ENCODE measurements around the gene MMP26.

The MMP26 gene

GRCh38 chr11:4751201-4751600, 46.6 kb downstream of the MMP26 start:
- H3K4me3 ChIP-seq (ENCODE audit: low read length): no peak overlapping the region

More at GRCh38 chr11:4751201-4751600, 46.6 kb downstream of the MMP26 start:
- Histone ChIP-seq H3K9ac (ENCODE audit: low read length) (no peak overlapping the region), H3K27me3 (ENCODE audit: control insufficient read depth, insufficient read depth, low read length) (no peaks in the 10 kb centered on the region), H3K36me3 (ENCODE audit: control insufficient read depth, insufficient read depth, low read length) (no peaks in the 10 kb centered on the region), H3K4me1 (ENCODE audit: control insufficient read depth, insufficient read depth, low read length) (no peaks in the 10 kb centered on the region), H3K27ac (ENCODE audit: low read depth, low read length) (no peak overlapping the region)

Data from rectal smooth muscle tissue (tissue), 1 donor.